Measurements from ENCODE around the gene SLITRK6. TPM values are rescaled to one million over a fixed set of nuclear protein-coding genes. Genes with fewer than 3 reads are reported as not detected.

SLITRK6 gene
- 1.5 TPM in 1 of 2 replicates, not detected in the other for total RNA-seq (ENCODE audit: low replicate concordance)

GRCh38 chr13:85799097-85799582 lies at the start of gene SLITRK6:
TSS of gene SLITRK6 (minus strand) at chr13:85799419. CDS start at chr13:85796508, 2,911 bp downstream.

